Spleen (tissue), 11 donors: Measurements from ENCODE around the gene TTLL5. TPM values are rescaled to one million over a fixed set of nuclear protein-coding genes. Genes with fewer than 3 reads are reported as not detected.

Experiments used
- DNase-seq: peaks from one replicate; pipeline ENCODE4 v3.0.0-alpha.2; 2020
- H3K27ac ChIP-seq, 8 donors: fragments of 200-600 bp; sonication (generic) in 7 of 8; 1 replicate in 4 of 8; 2 replicates in 4 of 8; pipeline versions ENCODE4 v1.5.0 to v1.8.0; 2016 to 2021; ENCODE audit warnings: inconsistent platforms in 4 of 8, mild to moderate bottlenecking in 4 of 8, moderate library complexity in 1 of 8
- H3K27me3 ChIP-seq, 7 donors: fragments of 200-600 bp; sonication (generic) in 6 of 7; replicated peaks in 1 of 7; 1 replicate in 4 of 7; 2 replicates in 3 of 7; pipeline versions ENCODE4 v1.5.0 to v1.8.0; 2016 to 2021; ENCODE audit warnings: inconsistent platforms in 3 of 7, mild to moderate bottlenecking in 1 of 7
- H3K36me3 ChIP-seq, 6 donors: fragments of 200-600 bp; sonication (generic) in 5 of 6; 1 replicate in 4 of 6; 2 replicates in 2 of 6; pipeline versions ENCODE4 v1.5.0 to v1.8.0; 2016 to 2021; ENCODE audit warnings: inconsistent platforms in 2 of 6
- H3K4me1 ChIP-seq, 6 donors: fragments of 200-600 bp; sonication (generic) in 5 of 6; 1 replicate in 3 of 6; 2 replicates in 3 of 6; pipeline versions ENCODE4 v1.5.0 to v1.8.0; 2016 to 2021; ENCODE audit warnings: inconsistent platforms in 3 of 6
- H3K4me3 ChIP-seq, 8 donors: fragments of 200-600 bp; sonication (generic) in 7 of 8; 1 replicate in 4 of 8; 2 replicates in 4 of 8; pipeline versions ENCODE4 v1.5.0 to v1.8.0; 2016 to 2021; ENCODE audit warnings: inconsistent platforms in 4 of 8, mild to moderate bottlenecking in 4 of 8, moderate library complexity in 2 of 8
- H3K9me3 ChIP-seq, 8 donors: fragments of 200-600 bp; sonication (generic) in 7 of 8; 1 replicate in 4 of 8; 2 replicates in 4 of 8; pipeline versions ENCODE4 v1.5.0 to v1.8.0; 2016 to 2021; ENCODE audit warnings: inconsistent platforms in 4 of 8
- CTCF ChIP-seq, 11 experiments: fragments of 200-600 bp in 7 of 11; fragments of 450-650 bp in 4 of 11; sonication (generic) in 4 of 11; IDR thresholded peaks in 8 of 11; conservative IDR thresholded peaks in 3 of 11; 1 replicate in 7 of 11; 2 replicates in 4 of 11; pipeline versions ENCODE4 v1.4.0 to v1.8.0; 2016 to 2021; ENCODE audit warnings: antibody characterized with exemption in 11 of 11, inconsistent platforms in 4 of 11, mild to moderate bottlenecking in 1 of 11
- POLR2A ChIP-seq, 3 donors: fragments of 450-650 bp; IDR thresholded peaks; one replicate each; pipeline ENCODE4 v1.5.1; 2017; ENCODE audit warnings: antibody characterized with exemption in 3 of 3, mild to moderate bottlenecking in 1 of 3
- POLR2AphosphoS5 ChIP-seq, 3 donors: sonication (generic); formaldehyde crosslinking; IDR thresholded peaks; one replicate each; pipeline ENCODE4 v1.5.1; 2017; ENCODE audit warnings: antibody characterized with exemption in 3 of 3
- WGBS, 5 donors: extraction: QIAGEN DNeasy Blood & Tissue Kit in 3 of 5; methylation state at CpG; one replicate each; pipeline versions ENCODE4 v1.1.5 to v1.1.7; 2013 to 2018; 5-methylcytosine and 5-hydroxymethylcytosine counted together
- intact Hi-C: fragments of 100-400 bp; cut with DNase I; formaldehyde crosslinking; loops from one replicate; pipeline ENCODE4 v1.15.0; 2023; ENCODE audit warnings: low total_unique reads
- polyA plus RNA-seq, 3 donors: library from polyadenylated mRNA; stranded (reverse); fragments of 200-250 nt; gene quantifications; one replicate each; pipeline ENCODE4 v1.2.1, GENCODE V29; 2013
- total RNA-seq, 7 donors: library from RNA; depleted of rRNA in 3 of 7; stranded (reverse); fragments of >200 nt in 3 of 7; fragmentation: NEBNext Ultra II Directional in 4 of 7; extraction: Animal tissue kit (Norgen Biotek cat#: 25700) in 4 of 7; gene quantifications; one replicate each; pipeline versions ENCODE4 v1.1.0 to v1.2.1, GENCODE V29; 2016 to 2021
- donor health status: healthy with polysubstance abuse.
- donor health status: DM: no; HTN: no; CAD: no; lungs with moderate emphysema.
- donor health status: DM: no; HTN: no; CAD: no.
- donor health status: Bipolar disorder and iron deficiency.
- donor health status: healthy.
- donor health status: DM: no; HTN: no; CAD: no.
- donor health status: DM: yes; HTN: yes; CAD: no.

The TTLL5 gene
- total and polyA plus RNA-seq, 10 donors, result 4.5 to 44.1 (median 31.6) TPM

- Histone ChIP-seq H3K36me3 (peaks cover 0 to 64% (median 5%) of the 10 kb centered on the region in 6 donors), H3K4me3 (no peak overlapping the region), H3K4me1 (no peaks in the 10 kb centered on the region), H3K27ac (no peak overlapping the region), H3K27me3 (no peaks in the 10 kb centered on the region), H3K9me3 (no peaks in the 10 kb centered on the region)
- intact Hi-C loops, result no loop called here
- no peak for DNase-seq
- no peak for TF ChIP-seq POLR2AphosphoS5 (IDR thresholded peaks at IDR 0.05)
- TF ChIP-seq CTCF (IDR thresholded peaks at IDR 0.05 in 8 of 11, conservative IDR thresholded peaks at IDR 0.05 in 3 of 11), result no peak
- TF ChIP-seq POLR2A (IDR thresholded peaks at IDR 0.05), result no peak
Measured at GRCh38 chr14:75736845-75737485, 75.9 kb downstream of the TTLL5 start.

GRCh38 chr14:75738192-75738591, 77.1 kb downstream of the TTLL5 start:
- H3K4me3 ChIP-seq, result no peak overlapping the region
- 92 to 96% (median 95%) methylated on average over 3 of the region's 3 CpGs for WGBS, 5 donors
- intact Hi-C loops, result no loop called here
- no peak for TF ChIP-seq CTCF (IDR thresholded peaks at IDR 0.05 in 8 of 11, conservative IDR thresholded peaks at IDR 0.05 in 3 of 11)
- no peak for TF ChIP-seq POLR2A (IDR thresholded peaks at IDR 0.05)
- no peak for TF ChIP-seq POLR2AphosphoS5 (IDR thresholded peaks at IDR 0.05)
- H3K36me3 ChIP-seq, result peaks cover 0 to 62% (median 5%) of the 10 kb centered on the region in 6 donors
- no peak for DNase-seq
- H3K4me1 ChIP-seq, result no peaks in the 10 kb centered on the region
- H3K9me3 ChIP-seq, result no peaks in the 10 kb centered on the region
- no peak overlapping the region for H3K27ac ChIP-seq
- H3K27me3 ChIP-seq, result no peaks in the 10 kb centered on the region

- Histone ChIP-seq H3K9me3 (peaks cover 0 to 18% (median 13%) of the 10 kb centered on the region in 8 donors), H3K27ac (no peak overlapping the region), H3K4me1 (no peaks in the 10 kb centered on the region), H3K4me3 (no peak overlapping the region), H3K27me3 (no peaks in the 10 kb centered on the region), H3K36me3 (peaks cover 5 to 65% (median 26%) of the 10 kb centered on the region in 6 donors)
- TF ChIP-seq POLR2AphosphoS5 (IDR thresholded peaks at IDR 0.05) (no peak), CTCF (IDR thresholded peaks at IDR 0.05 in 8 of 11, conservative IDR thresholded peaks at IDR 0.05 in 3 of 11) (no peak), POLR2A (IDR thresholded peaks at IDR 0.05) (no peak)
- DNase-seq, result no peak
- 82 to 90% (median 88%) methylated on average over 2 of the region's 2 CpGs for WGBS, 5 donors
- intact Hi-C loops, result no loop called here
Measured at GRCh38 chr14:75742867-75743266, 81.8 kb downstream of the TTLL5 start.

GRCh38 chr14:75747899-75748298, 86.9 kb downstream of the TTLL5 start:
- no peaks in the 10 kb centered on the region for H3K27me3 ChIP-seq
- DNase-seq, result no peak
- intact Hi-C loops, result no loop called here
- no peak overlapping the region for H3K4me3 ChIP-seq
- H3K27ac ChIP-seq, result no peak overlapping the region
- peaks cover 5 to 94% (median 27%) of the 10 kb centered on the region in 6 donors for H3K36me3 ChIP-seq
- H3K9me3 ChIP-seq, result peaks cover 0 to 18% (median 14%) of the 10 kb centered on the region in 8 donors
- 90 to 97% (median 94%) methylated on average over 2 of the region's 2 CpGs for WGBS, 5 donors
- TF ChIP-seq POLR2AphosphoS5 (IDR thresholded peaks at IDR 0.05), result no peak
- TF ChIP-seq POLR2A (IDR thresholded peaks at IDR 0.05), result no peak
- TF ChIP-seq CTCF (IDR thresholded peaks at IDR 0.05 in 8 of 11, conservative IDR thresholded peaks at IDR 0.05 in 3 of 11), result no peak
- H3K4me1 ChIP-seq, result no peaks in the 10 kb centered on the region
